Activated CD4-positive, alpha-beta T cell treated with anti-CD3 and anti-CD28 coated beads for 36 hours (primary cell): ENCODE results near the gene PLIN1. TPM values are rescaled to one million over a fixed set of nuclear protein-coding genes. Genes with fewer than 3 reads are reported as not detected.

Source experiments
- ATAC-seq: fragments of 200-7000 bp; cut with Tn5 transposase; one replicate; pipeline ENCODE4 v1.10.0; 2021; ENCODE audit warnings: mild to moderate bottlenecking, moderate library complexity
- CTCF ChIA-PET: fragments of 350-600 bp; sonication (Branson Sonifier 250); formaldehyde crosslinking; loops from one replicate; lab custom pipeline; 2021; ENCODE audit warnings: antibody characterized with exemption; lab: Charles Lee
- POLR2A ChIA-PET: fragments of 350-600 bp; sonication (Branson Sonifier 250); formaldehyde crosslinking; loops from one replicate; lab custom pipeline; 2021; ENCODE audit warnings: antibody characterized with exemption, inconsistent platforms; lab: Charles Lee
- DNase-seq: peaks from one replicate; pipeline ENCODE4 v3.0.0-alpha.2; 2020
- H3K27ac Mint-ChIP-seq: one replicate; pipeline ENCODE4 v1.8.0; 2021; ENCODE audit warnings: mixed read lengths
- H3K27me3 Mint-ChIP-seq: one replicate; pipeline ENCODE4 v1.8.0; 2021; ENCODE audit warnings: mixed read lengths
- H3K36me3 Mint-ChIP-seq: one replicate; pipeline ENCODE4 v1.8.0; 2021; ENCODE audit warnings: low read depth, mixed read lengths
- H3K4me1 Mint-ChIP-seq: one replicate; pipeline ENCODE4 v1.8.0; 2021; ENCODE audit warnings: mixed read lengths
- H3K4me3 Mint-ChIP-seq: one replicate; pipeline ENCODE4 v1.8.0; 2021; ENCODE audit warnings: mild to moderate bottlenecking, moderate library complexity, mixed read lengths
- H3K9me3 Mint-ChIP-seq: one replicate; pipeline ENCODE4 v1.8.0; 2021; ENCODE audit warnings: low read depth, mixed read lengths
- intact Hi-C, 2 experiments: fragments of 100-400 bp; cut with DNase I in 1 of 2; cut with micrococcal nuclease in 1 of 2; formaldehyde crosslinking; loops; one replicate each; pipeline versions ENCODE4 v1.14.2 to v1.15.1; 2022 to 2024; cut with DNase I, micrococcal nuclease
- total RNA-seq, 2 experiments: library from RNA; stranded (reverse); gene quantifications; one replicate each; pipeline ENCODE4 v1.2.3, GENCODE V29; 2021

PLIN1 gene
- total RNA-seq, 2 experiments from 2014 or later: 0.39 to 0.41 TPM

DNA sequence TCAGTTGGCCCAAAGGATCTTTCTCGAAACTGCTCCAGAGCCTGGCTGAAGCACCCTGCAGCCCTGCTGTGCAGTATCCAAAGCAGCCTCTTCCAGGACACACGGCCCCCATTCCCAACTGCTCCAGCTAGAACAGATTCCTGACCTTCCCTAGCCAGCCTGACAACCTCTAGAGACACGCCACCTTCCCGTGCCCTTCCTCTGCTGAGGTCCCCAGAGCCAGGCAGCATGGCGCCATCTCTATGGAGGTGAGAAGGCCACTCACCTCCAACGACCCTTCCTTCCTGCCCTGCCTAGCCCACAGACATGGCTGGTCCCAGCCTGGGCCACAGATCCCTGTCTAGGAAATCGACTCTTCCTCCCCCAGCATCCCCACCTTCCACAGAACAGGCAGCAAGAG is 27.0 kb downstream of the PLIN1 start:
- no peak for DNase-seq
- no peak for ATAC-seq
- no peak overlapping the region for H3K27ac Mint-ChIP-seq
- H3K9me3 Mint-ChIP-seq: no peaks in the 10 kb centered on the region
- H3K4me3 Mint-ChIP-seq: no peak overlapping the region
- no peaks in the 10 kb centered on the region for H3K36me3 Mint-ChIP-seq
- peaks cover 22% of the 10 kb centered on the region for H3K27me3 Mint-ChIP-seq
- POLR2A ChIA-PET: no interaction called here
- H3K4me1 Mint-ChIP-seq: peaks cover 11% of the 10 kb centered on the region
- intact Hi-C loops: no loop called here
- CTCF ChIA-PET: interaction anchor here (0.7 kb wide), 1 partner anchor 162 kb away, joined by 3 read pairs; no protein-coding TSS in a partner anchor

GRCh38 chr15:89649716-89650115 is 29.5 kb downstream of the PLIN1 start:
- ChIA-PET POLR2A (no interaction called here), CTCF (interaction anchor here (0.6 to 1.3 kb wide), 2 partner anchors 38 to 159 kb away, joined by 3 to 5 read pairs; no protein-coding TSS in a partner anchor)
- no peaks in the 10 kb centered on the region for H3K36me3 Mint-ChIP-seq

GRCh38 chr15:89649013-89649625 is 30.0 kb downstream of the PLIN1 start:
- Mint-ChIP-seq H3K4me1 (no peaks in the 10 kb centered on the region), H3K9me3 (no peaks in the 10 kb centered on the region), H3K36me3 (no peaks in the 10 kb centered on the region), H3K27me3 (peaks cover 13% of the 10 kb centered on the region), H3K4me3 (no peak overlapping the region), H3K27ac (no peak overlapping the region)
- no peak for DNase-seq
- intact Hi-C loops: no loop called here
- ChIA-PET POLR2A (no interaction called here), CTCF (interaction anchor here (1.3 kb wide), 1 partner anchor 37 kb away, joined by 5 read pairs; no protein-coding TSS in a partner anchor)
- no peak for ATAC-seq

More at GRCh38 chr15:89649716-89650115, 29.5 kb downstream of the PLIN1 start:
- no peak for ATAC-seq
- Mint-ChIP-seq H3K4me3 (no peak overlapping the region), H3K4me1 (peaks cover 5% of the 10 kb centered on the region), H3K27me3 (peaks cover 18% of the 10 kb centered on the region), H3K9me3 (no peaks in the 10 kb centered on the region), H3K27ac (no peak overlapping the region)
- intact Hi-C loops: no loop called here
- DNase-seq: no peak

DNA sequence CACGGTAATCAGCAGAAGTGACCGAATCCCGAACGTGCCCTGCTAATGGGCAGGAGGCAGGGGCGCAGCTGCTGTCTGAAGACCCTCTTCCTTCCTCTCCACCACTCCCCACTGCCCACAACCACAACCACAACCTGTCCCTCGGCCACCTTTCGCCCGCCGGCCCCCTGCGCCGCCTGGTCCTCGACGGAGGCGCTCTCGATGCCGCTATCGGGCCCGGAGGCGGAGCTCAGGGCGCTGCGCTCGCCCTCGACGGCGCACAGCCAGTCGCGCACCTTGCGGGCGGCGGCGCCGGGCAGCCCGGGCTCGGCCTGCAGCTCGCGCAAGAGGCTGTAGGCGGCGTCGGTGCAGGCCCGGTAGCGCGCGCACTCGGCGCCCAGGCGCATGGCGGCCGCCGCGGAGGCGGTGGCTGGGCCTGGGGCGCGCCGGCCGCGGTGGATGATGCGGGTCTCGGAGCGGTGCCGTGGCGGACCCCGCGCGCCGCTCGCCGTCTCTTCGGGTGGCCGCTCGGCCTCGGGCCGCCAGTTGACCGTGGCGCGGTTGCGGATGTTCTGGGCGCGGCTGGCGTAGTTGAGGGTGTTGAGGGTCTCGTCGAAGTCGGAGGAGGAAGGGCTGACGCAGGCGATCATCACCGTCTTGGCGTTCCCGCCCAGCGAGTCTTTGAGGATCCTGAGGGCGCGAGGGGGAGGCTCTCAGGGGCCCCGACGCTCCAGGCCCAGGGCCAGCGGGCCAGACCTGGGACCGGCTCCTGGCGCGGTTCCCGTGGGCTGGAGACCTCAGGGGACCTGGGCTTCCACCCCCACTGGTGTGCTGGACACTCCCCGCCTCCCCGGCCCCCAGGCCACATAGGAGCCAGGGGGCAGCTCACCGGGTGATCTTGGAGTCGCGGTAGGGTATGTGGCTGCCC is 30.8 kb downstream of the PLIN1 start:
- H3K27me3 Mint-ChIP-seq: peaks cover 11% of the 10 kb centered on the region
- intact Hi-C loops: no loop called here
- ChIA-PET CTCF (interaction anchor here (0.7 to 1.5 kb wide), 5 partner anchors 17 to 429 kb away, joined by 3 to 5 read pairs (median 4); no protein-coding TSS in a partner anchor), POLR2A (no interaction called here)
- ATAC-seq (no peak), DNase-seq (no peak)
- no peaks in the 10 kb centered on the region for H3K9me3 Mint-ChIP-seq
- no peak overlapping the region for H3K4me3 Mint-ChIP-seq
- no peak overlapping the region for H3K27ac Mint-ChIP-seq
- no peaks in the 10 kb centered on the region for H3K4me1 Mint-ChIP-seq
- no peaks in the 10 kb centered on the region for H3K36me3 Mint-ChIP-seq

DNA sequence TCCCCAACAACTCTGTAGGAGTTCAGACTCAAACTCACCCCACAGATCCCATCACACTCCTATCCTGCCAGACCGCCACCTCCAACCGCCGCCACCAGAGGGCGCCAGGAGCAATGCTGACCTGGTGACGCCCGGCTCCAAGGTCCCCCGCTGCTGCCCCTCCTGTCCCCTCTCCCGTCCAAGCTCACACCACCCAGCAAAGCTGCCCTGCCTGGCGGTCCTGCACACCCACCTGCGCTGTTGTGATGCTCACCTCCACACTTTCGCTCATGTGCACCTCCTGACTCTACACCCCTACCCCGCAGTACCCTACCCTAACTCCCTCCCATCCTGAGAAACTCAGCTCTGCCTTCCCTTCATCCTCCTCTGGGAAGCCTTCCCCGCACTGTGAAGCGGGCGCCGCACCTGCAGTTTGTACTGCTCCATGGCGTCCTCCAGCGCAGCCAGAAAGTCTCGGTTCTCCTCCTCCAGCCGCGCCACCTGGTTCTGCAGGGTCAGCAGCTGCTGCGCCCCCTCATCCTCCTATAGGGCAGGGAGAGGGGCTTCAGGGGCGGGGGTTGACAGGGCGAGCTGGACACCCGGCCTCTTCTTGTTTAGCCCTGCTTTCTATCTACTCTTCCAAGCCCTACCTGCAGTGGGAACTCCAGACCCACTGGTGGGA is 31.8 kb downstream of the PLIN1 start:
- CTCF ChIA-PET: interaction anchor here (0.7 to 1.5 kb wide), 7 partner anchors 18 to 430 kb away, joined by 3 to 5 read pairs (median 3); no protein-coding TSS in a partner anchor
- Mint-ChIP-seq H3K4me3 (no peak overlapping the region), H3K27me3 (peaks cover 6% of the 10 kb centered on the region), H3K9me3 (no peaks in the 10 kb centered on the region), H3K36me3 (no peaks in the 10 kb centered on the region), H3K4me1 (no peaks in the 10 kb centered on the region), H3K27ac (no peak overlapping the region)
- DNase-seq (peak; percentile 86), ATAC-seq (peak; percentile 90)
- intact Hi-C loops: no loop called here
- POLR2A ChIA-PET: no interaction called here

GRCh38 chr15:89646416-89647141 is 32.6 kb downstream of the PLIN1 start:
- H3K4me1 Mint-ChIP-seq: no peaks in the 10 kb centered on the region
- DNase-seq (no peak), ATAC-seq (peak; percentile 16)
- intact Hi-C loops: no loop called here
- CTCF ChIA-PET: interaction anchor here (0.6 to 1.5 kb wide), 8 partner anchors 16 to 430 kb away, joined by 3 to 5 read pairs (median 4); no protein-coding TSS in a partner anchor
- POLR2A ChIA-PET: no interaction called here
- H3K27ac Mint-ChIP-seq: no peak overlapping the region
- no peaks in the 10 kb centered on the region for H3K9me3 Mint-ChIP-seq
- peaks cover 4% of the 10 kb centered on the region for H3K27me3 Mint-ChIP-seq
- no peak overlapping the region for H3K4me3 Mint-ChIP-seq
- no peaks in the 10 kb centered on the region for H3K36me3 Mint-ChIP-seq

GRCh38 chr15:89645680-89646079 is 33.5 kb downstream of the PLIN1 start:
- no peak overlapping the region for H3K4me3 Mint-ChIP-seq
- no peaks in the 10 kb centered on the region for H3K36me3 Mint-ChIP-seq
- no peak for DNase-seq
- intact Hi-C loops: no loop called here
- ATAC-seq: no peak
- CTCF ChIA-PET: interaction anchor here (0.6 to 1.0 kb wide), 3 partner anchors 22 to 60 kb away, joined by 3 to 4 read pairs (median 4); no protein-coding TSS in a partner anchor
- peaks cover 4% of the 10 kb centered on the region for H3K27me3 Mint-ChIP-seq
- H3K4me1 Mint-ChIP-seq: no peaks in the 10 kb centered on the region
- H3K27ac Mint-ChIP-seq: no peak overlapping the region
- H3K9me3 Mint-ChIP-seq: no peaks in the 10 kb centered on the region
- POLR2A ChIA-PET: no interaction called here

- intact Hi-C loops: no loop called here
- ATAC-seq: no peak
- Mint-ChIP-seq H3K4me3 (no peak overlapping the region), H3K9me3 (no peaks in the 10 kb centered on the region), H3K36me3 (no peaks in the 10 kb centered on the region), H3K4me1 (no peaks in the 10 kb centered on the region), H3K27me3 (peaks cover 2% of the 10 kb centered on the region), H3K27ac (no peak overlapping the region)
- DNase-seq: no peak
- POLR2A ChIA-PET: no interaction called here
- CTCF ChIA-PET: no interaction called here
Observed at GRCh38 chr15:89642106-89642505, 37.1 kb downstream of the PLIN1 start.

GRCh38 chr15:89641053-89641452 is 38.1 kb downstream of the PLIN1 start:
- Mint-ChIP-seq H3K4me1 (no peaks in the 10 kb centered on the region), H3K27ac (no peak overlapping the region), H3K9me3 (no peaks in the 10 kb centered on the region), H3K4me3 (no peak overlapping the region), H3K36me3 (no peaks in the 10 kb centered on the region), H3K27me3 (no peaks in the 10 kb centered on the region)
- POLR2A ChIA-PET: no interaction called here
- ATAC-seq: no peak
- intact Hi-C loops: no loop called here
- DNase-seq: no peak
- CTCF ChIA-PET: no interaction called here

DNA sequence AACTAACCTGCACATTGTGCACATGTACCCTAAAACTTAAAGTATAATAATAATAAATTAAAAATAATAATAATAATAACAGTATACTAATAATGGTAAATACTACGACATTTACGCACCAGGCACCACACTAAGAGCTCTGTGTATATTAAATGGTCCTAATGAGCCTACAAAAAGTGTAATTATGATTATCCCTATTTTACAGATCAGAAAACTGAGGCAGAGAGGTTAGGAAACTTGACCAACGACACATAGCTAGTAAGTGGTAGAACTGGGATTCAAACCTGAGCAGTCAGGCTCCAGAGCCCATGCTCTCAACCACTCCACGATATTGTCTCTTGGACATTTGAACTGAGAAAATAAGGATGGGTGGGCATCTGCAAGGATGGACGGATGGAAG is 38.9 kb downstream of the PLIN1 start:
- intact Hi-C loops: no loop called here
- ATAC-seq (no peak), DNase-seq (no peak)
- no peaks in the 10 kb centered on the region for H3K27me3 Mint-ChIP-seq
- CTCF ChIA-PET: no interaction called here
- no peak overlapping the region for H3K27ac Mint-ChIP-seq
- H3K9me3 Mint-ChIP-seq: peaks cover 2% of the 10 kb centered on the region
- POLR2A ChIA-PET: no interaction called here
- H3K36me3 Mint-ChIP-seq: peaks cover 1% of the 10 kb centered on the region
- no peaks in the 10 kb centered on the region for H3K4me1 Mint-ChIP-seq
- no peak overlapping the region for H3K4me3 Mint-ChIP-seq

- Mint-ChIP-seq H3K36me3 (peaks cover 27% of the 10 kb centered on the region), H3K9me3 (peaks cover 2% of the 10 kb centered on the region), H3K4me1 (no peaks in the 10 kb centered on the region), H3K4me3 (no peak overlapping the region), H3K27me3 (no peaks in the 10 kb centered on the region), H3K27ac (no peak overlapping the region)
- CTCF ChIA-PET: no interaction called here
- ATAC-seq (no peak), DNase-seq (no peak)
- intact Hi-C loops: no loop called here
- POLR2A ChIA-PET: no interaction called here
Observed at GRCh38 chr15:89633585-89633984, 45.6 kb downstream of the PLIN1 start.
